CD4-positive, alpha-beta T cell treated with Interleukin-6 at 100 ng/mL for 8 hours (primary cell): ENCODE results near the gene MYL3.
A peak's percentile ranks its signal among the peaks of the same experiment; 100 is the strongest.
"Not testable (repeated sequence)": the region's sequence is repeated elsewhere in the genome, so short reads cannot be mapped to it uniquely, and the experiment has no call there.

Experiments used
- DNase-seq: peaks from one replicate; pipeline ENCODE4 v3.0.0-alpha.2; 2020; ENCODE audit warnings: mixed read lengths, low spot score

The MYL3 gene

DNA sequence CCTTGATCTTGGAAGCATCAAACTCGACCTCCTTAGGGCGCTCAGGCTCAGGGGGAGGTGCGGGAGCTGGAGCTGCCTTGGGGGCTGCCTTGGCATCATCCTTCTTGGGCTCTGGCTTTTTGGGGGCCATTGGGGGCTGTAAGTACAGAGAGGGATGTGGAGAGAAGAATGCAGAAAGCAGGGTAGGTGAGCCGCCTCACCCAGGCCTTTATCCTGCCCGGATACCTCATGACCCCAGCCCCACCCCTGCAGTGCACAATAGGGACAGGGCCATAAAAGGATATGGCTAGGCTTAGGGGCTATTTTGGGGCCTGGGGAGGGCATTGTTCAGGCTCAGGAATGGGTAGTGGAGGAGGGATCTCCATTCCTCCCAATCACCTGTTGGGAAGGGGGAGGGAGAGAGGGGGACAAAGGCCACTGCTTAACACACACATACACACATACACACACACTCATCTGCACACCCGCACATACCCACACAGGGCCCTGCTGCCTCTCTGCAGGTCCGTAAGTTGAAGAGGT, at the start of gene MYL3:
Gene MYL3, minus strand, starts transcription at position 184 of the 522 bp plus-strand sequence. Its CDS starts 54 bp downstream, at position 130.
- no peak for DNase-seq

DNA sequence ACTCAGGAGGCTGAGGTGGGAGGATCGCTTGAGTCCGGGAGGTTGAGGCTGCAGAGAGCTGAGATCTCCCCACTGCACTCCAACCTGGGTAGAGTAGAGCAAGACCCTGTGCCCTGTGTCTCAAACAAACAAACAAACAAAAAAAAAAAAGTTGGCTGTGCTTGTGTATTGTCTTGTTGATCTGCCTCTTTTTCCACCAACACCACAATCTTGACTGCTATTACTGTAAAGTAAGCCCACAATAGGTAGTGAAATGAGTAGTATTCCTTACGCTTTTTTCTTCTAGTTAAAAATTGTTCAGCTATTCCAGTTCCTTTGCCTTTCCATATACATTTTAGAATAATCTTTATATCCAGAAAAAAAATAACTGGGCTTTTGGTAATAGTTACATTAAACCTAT, 49.7 kb upstream of the MYL3 start:
- DNase-seq: no peak

DNA sequence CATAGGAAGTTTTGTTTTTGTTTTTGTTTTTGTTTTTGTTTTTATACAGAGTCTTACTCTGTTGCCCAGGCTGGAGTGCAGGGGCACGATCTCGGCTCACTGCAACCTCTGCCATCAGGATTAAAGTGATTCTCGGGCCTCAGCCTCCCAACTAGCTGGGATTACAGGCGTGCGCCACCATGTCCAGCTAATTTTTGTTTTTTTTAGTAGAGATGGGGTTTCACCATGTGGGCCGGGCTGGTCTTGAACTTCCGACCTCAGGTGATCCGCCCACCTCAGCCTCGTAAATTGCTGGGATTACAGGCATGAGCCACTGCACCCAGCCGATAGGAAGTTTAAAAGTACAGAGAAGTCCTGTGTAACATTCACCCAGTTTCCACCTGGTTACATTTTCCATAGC, 47.7 kb upstream of the MYL3 start:
- not testable (repeated sequence) for DNase-seq

DNA sequence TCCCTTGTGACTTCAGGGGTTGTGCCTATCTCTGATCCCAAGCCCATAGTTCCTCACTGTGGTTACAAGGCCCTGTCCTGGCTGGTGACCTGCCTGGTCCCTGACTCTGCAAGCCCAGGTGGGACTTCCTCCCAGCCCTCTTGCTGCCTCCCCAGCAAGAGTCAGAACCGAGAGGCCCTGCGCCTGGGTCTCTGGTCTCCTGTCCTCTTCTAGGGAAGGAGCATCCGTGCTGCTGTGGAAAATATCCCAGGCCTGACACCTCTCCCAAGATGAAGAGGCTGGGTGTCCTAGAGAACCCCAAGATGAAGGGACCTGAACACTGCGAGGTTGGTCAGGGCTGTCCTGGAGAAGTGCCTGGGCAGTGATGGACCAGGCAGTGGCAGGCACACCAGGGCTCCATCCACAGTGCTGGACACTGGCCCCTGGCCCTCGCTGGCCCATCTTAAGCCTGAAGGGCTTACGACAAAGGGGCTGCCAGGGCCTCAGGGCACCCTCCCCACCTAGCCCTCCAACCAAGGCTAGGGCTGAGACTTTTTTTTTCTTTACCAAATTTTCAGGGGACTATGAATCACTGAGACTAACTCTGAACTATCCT, 47.0 kb upstream of the MYL3 start:
- DNase-seq: no peak

DNA sequence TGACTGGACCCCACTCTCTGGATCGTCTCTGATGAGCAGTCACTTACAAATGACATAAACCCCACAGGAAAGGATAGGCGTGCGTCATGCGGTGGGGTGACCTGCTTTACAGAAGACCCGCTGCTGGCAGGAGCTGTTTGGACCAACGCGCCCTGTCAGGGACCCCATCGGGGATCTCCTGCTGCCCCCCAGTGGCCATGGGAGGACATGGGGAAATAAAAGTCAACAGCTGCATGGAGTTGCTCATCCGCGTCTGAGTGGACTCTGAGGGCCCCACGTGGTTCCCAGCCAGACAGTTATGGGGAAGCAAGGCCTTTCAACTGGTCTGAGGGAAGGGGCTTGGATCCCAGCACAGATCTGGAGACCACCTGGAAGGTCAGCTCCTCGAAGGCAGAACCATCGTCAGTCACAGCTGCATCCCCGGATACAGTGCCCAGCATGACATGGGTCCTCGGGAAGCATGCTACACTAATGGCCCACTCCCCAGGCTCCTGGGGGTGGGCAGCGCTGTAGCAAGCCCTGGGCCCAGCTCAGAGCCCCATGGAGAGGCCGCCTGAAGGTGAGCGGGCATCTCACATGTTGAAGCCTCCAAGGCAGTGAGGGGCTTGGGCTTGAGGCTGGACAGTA, 46.4 kb upstream of the MYL3 start:
- DNase-seq: peak; percentile 71

DNA sequence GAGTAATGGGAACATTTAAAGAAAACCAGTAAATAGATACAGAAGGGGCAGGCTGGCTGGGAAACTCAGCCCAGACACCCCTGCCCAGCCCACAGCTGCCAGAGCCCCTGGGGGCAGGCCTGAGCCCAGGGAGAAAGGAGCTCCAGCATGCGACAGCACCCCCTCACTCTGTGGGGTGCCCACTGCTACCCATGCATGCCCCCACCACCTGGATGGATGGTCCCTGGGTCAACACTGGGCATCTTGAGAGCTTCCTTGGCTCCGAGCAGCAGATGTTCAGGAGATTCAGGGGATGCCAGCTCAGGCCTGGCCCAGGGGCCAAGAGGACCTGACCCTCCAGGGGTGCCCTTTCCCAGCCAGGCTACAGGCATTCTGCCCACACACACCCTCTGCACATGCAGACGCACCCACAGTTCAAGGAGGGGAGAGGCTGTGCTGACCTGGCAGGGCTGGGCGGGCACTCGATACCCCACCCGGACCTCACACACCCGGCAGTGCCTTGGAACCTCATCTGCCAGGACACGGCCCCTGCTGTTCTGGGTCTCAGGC, 45.8 kb upstream of the MYL3 start:
- no peak for DNase-seq

DNA sequence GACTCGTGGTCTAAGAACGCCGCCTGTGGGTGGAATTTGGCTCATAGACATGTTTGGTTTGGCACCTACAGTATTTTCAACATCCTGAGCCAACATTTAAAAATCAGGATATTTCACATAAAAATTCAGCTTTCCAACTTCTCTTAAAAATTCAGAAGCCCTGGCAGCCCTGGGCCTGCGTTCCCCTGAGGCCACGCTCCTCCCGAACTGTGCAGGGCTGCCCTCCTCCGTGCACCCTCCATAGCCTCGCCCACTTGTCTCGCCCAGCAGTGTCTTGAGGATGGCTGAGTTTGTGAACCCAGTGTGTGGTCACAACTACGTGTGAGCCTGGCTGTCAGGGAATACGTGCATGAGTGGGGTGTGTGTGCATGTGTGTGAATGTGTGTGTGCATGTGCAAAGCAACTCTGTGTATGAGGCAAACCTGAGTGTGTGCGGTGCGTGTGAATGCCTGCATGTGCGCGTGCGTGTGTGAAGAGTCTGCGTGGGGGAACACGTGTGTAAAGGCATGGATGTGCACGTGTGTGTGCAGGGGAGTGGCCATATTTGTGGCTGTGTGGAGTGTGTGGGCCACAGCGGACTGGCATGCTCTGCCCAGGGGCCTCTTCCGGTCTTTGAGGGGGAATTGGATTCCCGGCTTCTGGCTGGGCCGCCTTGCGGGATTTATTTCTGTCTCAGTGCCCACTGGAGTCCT, 45.2 kb upstream of the MYL3 start:
- DNase-seq: no peak

DNA sequence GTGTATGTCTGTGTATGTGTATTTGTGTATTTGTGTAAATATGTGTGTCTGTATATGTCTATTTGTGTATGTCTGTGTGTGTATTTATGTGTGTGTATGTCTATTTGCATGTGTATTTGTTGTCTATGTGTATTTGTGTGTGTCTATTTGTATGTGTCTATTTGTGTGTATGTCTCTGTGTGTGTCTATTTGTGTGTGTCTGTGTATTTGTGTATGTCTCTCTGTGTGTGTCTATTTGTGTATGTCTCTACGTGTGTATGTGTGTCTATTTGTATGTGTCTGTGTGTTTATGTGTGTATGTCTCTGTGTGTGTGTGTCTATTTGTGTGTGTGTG, 44.7 kb upstream of the MYL3 start:
- no peak for DNase-seq

DNA sequence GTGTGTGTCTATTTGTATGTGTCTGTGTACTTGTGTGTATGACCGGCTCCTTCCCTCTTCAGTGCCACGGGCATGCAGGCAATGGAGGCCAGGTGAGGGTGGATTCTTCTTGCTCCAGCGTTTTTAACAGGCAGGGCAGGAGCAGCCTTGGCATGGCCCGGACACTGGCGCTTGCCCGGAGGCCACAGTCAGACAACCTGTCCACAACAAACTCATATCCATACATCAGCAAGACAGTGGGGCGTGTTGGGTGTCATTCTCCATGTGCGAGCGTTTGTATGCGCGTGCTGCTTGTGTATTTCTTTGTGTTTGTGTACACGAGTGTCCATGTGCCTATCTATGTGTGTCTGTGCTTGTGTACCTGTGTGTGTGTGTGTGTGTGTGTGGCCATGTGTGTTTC, 44.0 kb upstream of the MYL3 start:
- DNase-seq: no peak

DNA sequence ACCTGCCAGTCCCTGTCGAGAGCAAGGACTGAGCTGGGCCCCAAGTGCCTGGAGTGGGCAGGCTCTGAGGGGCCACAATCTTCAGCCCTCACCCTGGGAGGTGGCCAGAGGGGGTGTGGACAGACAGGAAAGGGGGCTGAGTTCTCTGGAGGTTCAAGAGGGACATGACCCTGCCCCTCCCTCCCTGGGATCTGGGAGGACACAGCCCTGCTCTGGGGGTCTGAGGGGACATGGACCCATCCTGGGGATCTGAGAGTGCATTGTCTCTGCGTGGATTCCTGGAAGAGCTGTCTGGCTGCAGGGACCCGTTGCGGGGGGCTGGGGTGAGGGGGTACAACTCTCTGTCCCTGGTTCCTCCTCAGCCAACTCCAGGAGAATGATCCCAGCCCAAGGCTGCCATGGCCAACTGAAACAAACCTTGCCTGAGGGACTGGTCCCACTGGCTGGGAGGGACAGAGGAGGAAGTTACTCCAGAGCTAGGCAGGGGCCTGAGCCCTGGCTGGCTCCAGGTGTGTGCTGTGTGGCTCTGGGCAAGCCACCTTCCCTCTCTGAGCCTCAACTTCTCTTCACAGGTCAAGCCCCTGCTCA, 43.3 kb upstream of the MYL3 start:
- no peak for DNase-seq

DNA sequence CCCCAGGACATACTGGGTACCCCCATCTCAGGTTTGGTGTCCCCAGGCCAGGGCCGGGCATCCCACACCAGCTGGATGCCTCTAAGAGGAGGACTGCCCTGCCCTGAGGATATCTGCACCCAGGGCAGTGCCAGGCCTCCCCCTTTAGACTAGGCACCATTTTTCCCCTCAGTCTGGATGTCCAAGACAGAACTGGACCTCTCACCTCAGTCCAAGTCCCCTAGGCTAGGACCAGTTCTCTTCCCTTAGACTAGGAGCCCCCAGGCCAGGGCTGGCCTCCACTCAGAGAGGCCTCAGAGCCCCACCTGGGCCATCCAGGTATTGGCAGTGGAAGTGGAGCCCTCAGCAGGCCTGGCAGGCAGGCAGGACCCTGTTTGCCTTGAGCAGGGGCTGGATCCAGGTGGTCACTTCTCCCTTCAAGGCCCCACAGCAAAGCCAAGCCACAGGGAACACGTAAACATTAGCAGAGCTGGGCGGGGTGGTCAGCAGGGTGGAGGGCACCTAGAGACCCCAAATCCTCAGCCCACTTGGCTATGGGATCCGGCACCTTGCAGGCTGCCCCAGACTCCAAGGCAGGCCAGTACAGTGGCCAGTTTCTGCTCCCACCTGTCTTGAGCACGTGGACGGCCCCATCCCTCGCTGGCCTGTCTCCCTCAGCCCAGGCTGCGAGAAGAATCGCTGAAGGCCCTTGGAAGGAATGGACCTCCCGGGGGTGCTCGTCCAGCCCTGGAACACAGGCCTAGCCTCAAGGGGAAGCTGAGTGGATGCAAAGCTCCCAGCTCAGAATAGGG, 42.6 kb upstream of the MYL3 start:
- DNase-seq: no peak

DNA sequence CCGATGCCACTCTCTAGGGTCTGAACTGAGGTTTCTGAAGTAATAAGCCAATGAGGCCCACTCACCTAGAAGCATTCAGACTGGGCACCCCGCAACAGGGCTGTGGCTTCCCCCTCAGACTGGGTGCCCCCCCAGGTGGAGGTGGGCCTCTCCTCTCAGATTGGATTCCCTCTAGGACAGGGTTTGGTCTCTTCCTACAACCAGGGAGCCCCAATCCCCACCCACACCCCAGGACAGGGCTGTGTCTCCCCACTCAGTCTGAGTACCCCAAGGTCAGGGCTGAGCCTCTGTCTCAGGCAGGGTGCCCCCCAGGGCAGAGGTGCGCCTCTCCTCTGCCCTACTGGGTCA, 41.9 kb upstream of the MYL3 start:
- no peak for DNase-seq

DNA sequence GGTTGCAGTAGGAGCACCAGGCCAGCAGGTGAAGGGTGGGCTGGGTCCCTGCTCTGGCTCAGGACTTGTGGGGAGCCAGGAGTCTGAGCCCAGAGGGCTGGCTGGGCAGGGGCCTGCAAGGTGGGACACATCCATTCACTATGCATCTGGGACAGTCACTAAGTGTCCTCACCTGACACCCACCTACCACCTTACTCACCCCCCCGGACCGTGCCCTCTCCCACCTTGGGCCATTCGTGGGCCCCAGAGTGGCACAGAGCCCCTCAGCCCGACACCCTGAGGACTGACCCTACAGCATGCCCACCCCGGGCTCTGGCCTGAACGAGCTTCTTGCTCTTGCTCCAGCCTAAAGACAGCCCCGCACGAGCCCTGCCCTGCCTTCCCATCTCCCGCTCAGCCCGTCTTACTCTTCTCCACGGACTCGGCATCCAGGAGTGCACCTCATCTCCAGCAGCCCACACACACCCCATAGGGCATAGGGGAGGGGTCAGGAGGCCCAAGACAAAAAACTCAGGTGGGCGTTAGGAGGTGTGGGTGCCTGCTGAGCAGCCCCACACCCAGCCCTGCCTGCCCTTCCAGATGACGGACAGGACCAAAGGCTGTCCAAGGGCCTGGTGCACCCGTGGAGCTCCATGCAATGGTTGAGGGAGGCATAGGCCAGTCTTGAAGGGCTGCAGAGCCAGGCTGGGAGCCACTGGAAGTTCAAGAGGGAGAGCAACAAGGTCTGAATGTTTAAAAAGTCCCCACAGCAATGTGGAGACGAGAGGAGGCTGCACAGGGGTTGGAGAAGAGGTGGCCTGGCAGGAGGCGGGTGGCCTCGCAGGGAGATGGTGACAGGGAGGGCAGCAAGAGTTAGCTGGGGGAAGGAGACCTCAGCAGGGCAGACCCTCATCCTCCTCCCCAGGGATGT, 41.3 kb upstream of the MYL3 start:
- DNase-seq: no peak

DNA sequence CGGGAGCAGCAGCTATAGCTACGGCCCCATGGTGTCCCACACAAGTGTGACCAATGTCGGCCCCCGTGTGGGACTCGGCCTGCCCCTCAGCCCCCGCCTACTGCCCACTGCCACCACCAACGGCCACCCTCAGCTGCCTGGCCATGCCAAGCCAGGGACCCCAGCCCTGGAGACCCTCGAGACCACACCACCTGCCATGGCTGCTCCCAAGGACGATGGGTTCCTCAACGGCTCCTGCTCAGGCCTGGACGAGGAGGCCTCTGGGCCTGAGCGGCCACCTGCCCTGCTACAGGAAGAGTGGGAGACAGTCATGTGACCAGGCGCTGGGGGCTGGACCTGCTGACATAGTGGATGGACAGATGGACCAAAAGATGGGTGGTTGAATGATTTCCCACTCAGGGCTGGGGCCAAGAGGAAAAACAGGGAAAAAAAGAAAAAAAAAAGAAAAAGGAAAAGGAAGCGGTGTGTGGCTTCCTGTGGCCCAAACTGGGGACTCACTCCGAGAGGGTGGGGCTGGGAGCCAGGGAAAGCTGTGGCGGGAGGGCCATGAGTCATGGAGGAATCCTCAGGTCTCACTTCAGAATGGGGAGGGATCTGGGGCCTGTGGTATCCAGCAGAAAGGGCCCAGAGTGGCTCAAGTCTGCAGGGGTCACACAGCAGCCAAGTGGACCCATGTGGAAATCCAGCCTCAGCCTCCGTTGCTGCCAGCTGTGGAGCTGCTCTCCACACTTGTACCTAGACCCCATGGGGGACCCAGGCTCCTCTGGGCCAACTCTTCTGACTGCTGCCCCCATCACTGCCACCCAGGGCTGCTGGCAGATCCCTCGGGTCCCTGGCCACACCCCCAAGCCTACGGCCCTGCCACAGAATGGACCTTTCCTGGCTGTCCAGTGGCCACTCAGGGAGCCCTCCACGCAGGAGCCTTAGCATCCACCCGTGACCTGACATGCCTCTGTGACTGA, 40.4 kb upstream of the MYL3 start:
- no peak for DNase-seq

DNA sequence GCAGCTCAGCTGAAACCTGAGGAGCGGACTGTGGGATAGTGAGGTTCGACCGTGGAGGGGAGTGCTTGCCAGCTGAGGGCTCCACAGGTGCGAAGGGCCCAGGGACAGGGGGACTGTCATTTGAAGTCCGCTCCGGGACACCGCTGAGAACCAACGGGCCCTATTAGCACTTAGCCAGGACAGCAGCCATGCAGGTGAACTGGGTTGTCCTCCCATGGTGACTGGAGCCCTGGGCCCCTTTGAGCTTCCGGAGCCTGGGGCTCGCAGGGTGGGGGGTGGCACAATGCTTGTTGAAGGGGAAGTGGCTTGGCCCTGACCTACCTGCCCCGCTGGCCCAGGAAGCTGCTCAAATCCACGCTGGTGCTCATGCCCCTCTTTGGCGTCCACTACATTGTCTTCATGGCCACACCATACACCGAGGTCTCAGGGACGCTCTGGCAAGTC, 39.0 kb upstream of the MYL3 start:
- no peak for DNase-seq

DNA sequence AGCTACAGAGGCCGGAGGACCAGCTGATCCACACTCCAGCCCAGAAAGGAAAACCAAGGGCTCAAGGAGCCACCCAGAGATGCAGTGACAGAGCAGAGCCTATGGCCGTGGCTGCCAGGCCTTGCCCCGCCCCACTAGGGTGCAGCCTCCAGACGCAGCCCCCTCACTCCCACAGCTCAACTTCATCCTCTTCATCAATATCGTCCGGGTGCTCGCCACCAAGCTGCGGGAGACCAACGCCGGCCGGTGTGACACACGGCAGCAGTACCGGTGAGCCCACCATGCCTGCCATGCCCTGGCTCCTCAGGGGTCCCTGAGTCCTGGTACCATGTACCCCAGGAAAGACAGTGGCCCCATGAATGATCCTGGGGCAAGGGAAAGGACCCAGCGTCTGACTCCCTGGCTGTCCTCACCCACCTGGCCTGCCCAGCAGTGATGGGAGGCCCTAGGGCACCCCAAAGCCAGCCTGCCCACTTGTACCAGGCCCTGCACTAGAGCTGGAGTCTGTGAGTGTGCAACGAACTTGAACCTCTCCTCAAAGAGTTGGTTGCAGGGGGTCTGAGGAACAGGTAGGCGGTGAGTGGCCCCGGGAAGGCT, 38.4 kb upstream of the MYL3 start:
- DNase-seq: no peak

DNA sequence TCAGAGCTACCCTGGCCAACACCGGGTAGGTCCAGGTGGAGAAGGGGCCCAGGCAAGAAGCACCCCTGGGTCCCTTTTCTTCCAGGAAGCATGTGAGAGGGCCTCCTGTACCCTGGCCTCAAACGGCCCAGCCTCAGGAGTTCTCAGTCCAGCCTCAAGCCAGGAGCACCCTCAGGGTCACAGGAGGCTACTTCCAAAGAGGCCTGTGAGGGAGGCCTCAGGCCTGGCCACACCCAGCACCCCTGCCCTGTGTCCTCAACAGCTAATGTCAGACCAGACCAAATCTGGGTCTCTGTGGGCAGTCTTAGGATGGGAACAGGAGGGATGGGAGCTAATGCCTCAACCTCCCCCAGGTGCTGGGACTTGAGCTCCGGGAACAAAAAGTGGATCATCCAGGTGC, 37.8 kb upstream of the MYL3 start:
- DNase-seq: no peak

DNA sequence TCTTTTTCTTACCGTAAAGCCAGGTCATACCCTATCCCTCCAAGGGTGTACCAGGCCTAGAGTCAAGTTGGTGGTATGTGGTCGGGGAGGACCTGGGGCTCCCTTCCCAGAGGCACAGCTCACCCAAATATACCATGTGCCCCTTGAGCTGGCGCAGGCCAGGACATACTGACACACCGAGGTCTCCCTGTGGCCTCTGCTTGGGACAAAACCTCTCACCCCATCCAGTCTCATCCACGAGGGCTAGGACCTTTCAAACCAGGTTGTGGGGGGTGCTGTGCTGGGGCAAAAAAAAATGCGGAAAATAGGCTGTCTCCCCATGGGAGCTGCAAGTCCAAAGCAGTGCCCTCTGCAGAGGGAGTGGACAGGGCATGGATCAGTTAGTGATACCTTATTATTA, 37.1 kb upstream of the MYL3 start:
- DNase-seq: no peak

DNA sequence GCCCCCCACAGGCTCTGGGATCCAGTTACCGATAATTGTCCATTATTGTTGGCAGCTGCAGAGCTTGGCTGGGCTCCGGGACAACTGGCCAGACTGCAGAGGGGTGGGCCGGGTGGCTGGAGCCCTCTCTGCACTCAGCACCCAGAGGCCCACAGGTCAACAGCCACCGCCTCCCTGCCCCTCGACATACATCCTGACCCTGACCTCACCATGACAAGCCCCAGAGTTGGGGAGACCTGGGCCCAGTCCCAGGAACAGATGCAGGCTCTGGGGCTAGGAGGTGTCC, 36.7 kb upstream of the MYL3 start:
- DNase-seq: no peak
